Stimulated activated CD4-positive, alpha-beta T cell treated with anti-CD3 and anti-CD28 coated beads, Interleukin-1b, Interleukin-23, amount 100 ng/mL, for 4 hours (primary cell): ENCODE results near the gene TUBGCP2.

Experiments
- DNase-seq, 2 donors: peaks; one replicate each; pipeline ENCODE4 v3.0.0-alpha.2; 2020; ENCODE audit warnings: low read depth in 2 of 2

The TUBGCP2 gene

DNA sequence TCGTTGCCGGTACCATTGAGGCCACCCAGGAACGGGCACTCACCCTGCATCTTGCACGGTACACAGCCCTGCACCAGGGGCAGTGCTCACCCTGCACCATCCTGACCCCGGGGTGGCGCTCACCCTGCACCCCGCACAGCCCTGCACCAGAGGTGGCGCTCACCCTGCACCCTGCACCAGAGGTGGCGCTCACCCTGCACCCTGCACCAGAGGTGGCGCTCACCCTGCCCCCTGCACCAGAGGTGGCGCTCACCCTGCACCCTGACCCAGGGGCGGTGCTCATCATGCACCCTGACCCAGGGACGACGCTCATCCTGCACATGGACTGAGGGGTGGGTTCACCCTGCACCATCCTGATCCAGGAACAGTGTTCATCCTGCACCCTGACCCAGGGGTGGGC, 6.4 kb downstream of the TUBGCP2 start:
- no peak for DNase-seq

GRCh38 chr10:133299738-133300137, 8.9 kb downstream of the TUBGCP2 start:
- no peak for DNase-seq

GRCh38 chr10:133299224-133299623, 9.4 kb downstream of the TUBGCP2 start:
- DNase-seq = no peak

DNA sequence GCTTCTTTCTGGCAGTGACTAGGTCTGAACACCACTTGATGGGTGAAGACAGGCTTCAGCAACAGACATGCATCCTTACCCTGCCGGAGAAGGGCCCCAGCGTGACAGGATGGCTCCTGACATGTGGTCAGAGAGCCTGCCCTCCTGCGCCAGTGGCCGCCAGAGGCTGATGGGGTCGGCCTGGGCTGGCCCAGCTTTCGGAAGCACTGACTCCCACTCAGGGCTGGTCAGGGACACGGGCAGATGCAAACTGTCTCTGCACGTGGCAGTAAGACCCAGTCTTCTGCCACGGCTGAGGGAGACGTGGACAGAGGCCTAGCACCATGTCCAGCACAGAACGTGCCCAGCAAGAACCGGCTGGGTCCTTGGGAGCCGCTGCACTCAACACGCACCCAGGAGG, 10.2 kb downstream of the TUBGCP2 start:
- no peak for DNase-seq

DNA sequence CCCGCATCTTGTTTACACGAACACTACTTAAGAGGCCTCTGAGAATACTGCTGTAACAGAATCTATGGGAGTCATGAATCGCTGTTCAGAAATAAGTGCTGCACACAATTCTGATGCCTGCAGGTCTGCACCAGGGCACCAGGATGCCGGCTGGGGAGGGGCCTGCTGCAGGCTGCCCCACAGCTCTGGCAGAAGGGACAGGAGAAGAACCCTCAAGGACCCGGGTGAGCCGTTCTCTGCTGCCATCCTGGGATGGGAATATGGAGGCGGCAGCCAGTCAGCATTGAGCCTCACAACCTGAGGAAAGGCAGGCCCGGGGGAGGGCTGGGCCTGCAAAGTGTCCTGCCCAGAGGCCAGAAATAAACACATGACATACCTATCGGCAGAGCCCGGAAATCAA, 11.2 kb downstream of the TUBGCP2 start:
- DNase-seq = no peak

- DNase-seq = no peak
These were observed 13.0 kb downstream of the TUBGCP2 start for GRCh38 chr10:133295426-133296320.

DNA sequence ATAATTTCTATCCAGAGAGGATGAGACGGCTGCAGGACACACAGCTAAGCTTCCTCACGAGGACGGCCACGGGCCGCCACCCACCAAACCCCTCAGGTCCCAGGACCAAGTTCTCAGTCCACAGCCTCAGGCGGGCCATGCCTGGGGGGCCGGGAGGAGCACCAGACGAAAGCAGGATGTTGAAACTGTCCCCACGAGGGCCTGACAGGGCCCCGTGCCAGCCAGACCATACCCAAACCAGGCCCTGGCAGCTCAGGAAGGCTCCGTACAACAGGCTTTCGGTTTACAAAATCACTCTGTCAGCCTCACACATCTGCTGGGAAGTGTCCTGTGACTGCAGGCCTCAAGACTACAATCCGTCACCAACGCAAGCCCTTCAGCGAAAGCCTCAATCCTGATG, 14.5 kb downstream of the TUBGCP2 start:
- DNase-seq = no peak

DNA sequence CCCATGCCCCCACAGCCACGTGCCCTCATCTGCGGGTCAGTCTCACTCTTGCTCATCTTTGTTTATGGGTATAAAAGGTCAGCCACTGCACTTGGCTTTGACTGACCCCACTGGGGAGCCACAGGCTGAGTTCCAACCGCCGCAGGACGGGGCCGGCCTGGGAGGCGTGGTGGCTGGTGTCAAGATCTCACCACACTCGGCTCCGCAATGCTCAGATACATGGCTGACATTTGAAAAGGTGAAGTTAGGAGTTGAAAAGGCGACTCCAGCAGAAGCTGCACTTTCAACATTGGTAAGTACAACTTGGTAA, 14.9 kb downstream of the TUBGCP2 start:
- no peak for DNase-seq

- DNase-seq = no peak
These were observed 15.5 kb downstream of the TUBGCP2 start for GRCh38 chr10:133292919-133293809.

- DNase-seq = no peak
These were observed 18.9 kb downstream of the TUBGCP2 start for GRCh38 chr10:133289761-133290160.

DNA sequence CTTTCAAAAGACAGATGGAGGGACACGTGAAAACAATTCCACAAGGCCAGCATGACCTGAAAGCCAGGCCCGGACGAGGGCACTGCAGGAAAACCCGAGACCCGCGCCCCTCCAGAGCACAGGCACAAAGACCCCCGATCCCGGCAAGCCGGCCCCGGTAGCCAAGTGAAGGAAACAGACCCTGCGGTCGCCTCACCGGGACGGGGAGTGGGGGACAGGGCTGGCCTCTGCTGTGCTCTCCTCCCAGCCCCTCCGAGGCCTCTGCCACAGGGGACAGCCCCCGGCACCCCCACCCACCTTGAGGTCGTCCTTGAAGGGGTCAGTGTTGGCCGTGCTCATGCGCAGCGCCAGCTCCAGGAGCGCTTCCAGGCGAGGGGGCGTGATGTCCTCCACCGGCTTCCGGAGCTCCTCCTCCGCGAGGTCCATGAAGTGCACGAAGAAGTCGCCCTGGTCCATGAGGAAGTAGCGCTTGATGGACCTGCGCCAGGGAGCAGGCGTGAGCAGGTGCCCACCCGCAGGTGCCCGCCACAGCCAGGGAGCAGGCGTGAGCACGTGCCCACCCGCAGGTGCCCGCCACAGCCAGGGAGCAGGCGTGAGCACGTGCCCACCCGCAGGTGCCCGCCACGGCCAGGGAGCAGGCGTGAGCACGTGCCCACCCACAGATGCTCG, 20.7 kb downstream of the TUBGCP2 start:
- no peak for DNase-seq

- DNase-seq = no peak
These were observed 22.3 kb downstream of the TUBGCP2 start for GRCh38 chr10:133286366-133286765.

GRCh38 chr10:133285217-133285616, 23.5 kb downstream of the TUBGCP2 start:
- DNase-seq = no peak

GRCh38 chr10:133283931-133284330, 24.7 kb downstream of the TUBGCP2 start:
- DNase-seq = no peak

DNA sequence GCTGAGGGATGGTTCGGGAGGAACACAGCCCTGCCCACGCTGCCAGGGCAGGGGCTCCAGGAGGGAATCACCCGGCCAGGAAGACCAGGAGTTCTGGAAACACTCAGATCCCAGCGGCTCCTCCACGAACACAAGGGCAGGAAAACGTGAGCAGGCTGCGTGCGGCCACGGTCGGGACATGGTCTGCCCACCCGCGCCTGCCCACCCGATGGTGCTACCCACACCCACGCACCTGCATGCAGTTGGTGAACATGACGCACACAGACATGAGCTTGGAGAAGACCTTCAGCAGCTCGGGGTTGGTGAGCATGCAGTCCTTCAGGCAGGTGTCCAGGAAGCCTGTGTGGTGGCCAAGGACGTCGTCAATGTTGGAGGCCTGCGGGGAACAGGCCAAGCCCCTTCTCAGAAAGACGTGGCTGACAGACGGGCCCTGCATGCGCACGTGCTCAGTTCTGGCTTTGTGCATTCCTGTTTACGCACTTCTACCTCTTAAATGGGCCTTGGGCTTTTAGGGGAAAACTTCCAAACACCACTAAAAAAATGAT, 25.8 kb downstream of the TUBGCP2 start:
- no peak for DNase-seq

DNA sequence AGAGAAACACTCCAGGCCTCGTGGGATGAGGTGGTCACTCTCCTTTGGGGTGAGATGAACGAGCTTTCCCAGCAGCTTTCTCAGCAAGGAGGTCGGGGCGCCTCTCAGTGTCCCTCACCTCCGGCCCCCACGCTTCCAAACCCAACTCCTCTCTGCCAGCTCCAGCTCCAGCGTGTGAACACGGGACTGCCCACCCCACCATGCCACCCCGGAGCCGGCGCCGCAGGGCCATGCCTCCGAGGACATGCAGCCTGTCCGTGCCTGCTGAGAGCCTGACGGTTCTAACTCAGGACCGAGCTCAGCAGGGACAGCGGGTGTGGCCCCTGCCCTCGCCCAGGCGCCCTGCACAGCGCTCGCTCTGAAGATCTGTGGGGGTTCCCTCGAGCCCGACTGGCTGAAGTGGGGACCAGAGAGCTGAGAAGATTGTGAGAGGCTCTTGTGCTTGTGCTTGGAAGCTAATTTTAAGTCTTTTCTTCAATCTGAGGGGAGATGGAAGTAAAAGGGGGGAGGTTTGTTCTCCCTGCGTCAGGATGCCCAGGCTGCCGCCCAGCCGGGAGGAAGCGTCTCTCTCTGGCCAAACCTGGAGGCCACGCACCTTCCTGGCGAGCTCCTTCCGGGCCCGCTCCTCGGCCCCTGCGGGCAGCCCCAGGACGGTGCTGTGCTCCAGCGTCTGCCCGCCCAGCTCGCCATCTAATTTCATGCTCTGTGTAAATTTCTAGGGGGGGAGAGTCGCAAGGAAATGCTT, 26.9 kb downstream of the TUBGCP2 start:
- no peak for DNase-seq

GRCh38 chr10:133281084-133281483, 27.6 kb downstream of the TUBGCP2 start:
- DNase-seq = no peak

GRCh38 chr10:133280391-133281059, 28.1 kb downstream of the TUBGCP2 start:
- DNase-seq = no peak

GRCh38 chr10:133279326-133280226, 29.1 kb downstream of the TUBGCP2 start:
- no peak for DNase-seq
